Endothelial cell of umbilical vein (primary cell): ENCODE results near the gene CARMIL1. TPM values are rescaled to one million over a fixed set of nuclear protein-coding genes. Genes with fewer than 3 reads are reported as not detected.

Experiments used
- BruUV-seq: library from RNA; stranded (reverse); fragments of 400-500 nt; replicated peaks from 2 replicates; lab custom pipeline; 2021; lab: Mats Ljungman, UMichigan
- CTCF ChIA-PET: fragments of 300-600, 350-600 bp; sonication (Branson Sonifier 250); formaldehyde crosslinking; loops from one replicate; lab custom pipeline; 2021; ENCODE audit warnings: antibody characterized with exemption, inconsistent platforms; lab: Charles Lee
- POLR2A ChIA-PET: fragments of 300-600, 350-600 bp; sonication (Branson Sonifier 250); formaldehyde crosslinking; loops from one replicate; lab custom pipeline; 2021; ENCODE audit warnings: antibody characterized with exemption, inconsistent platforms; lab: Charles Lee
- DNase-seq: peaks from one replicate; pipeline ENCODE4 v3.0.0-alpha.2; 2011; ENCODE audit warnings: low read depth, low spot score
- FAIRE-seq: peaks from 2 replicates; lab custom pipeline; 2011; peaks lifted over from hg19 to GRCh38; lab: Jason Lieb, UNC
- H2AFZ ChIP-seq: 2 replicates; pipeline ENCODE4 v1.6.0; 2012; ENCODE audit warnings: low read depth, low read length, control low read depth, inconsistent platforms
- H3K27ac ChIP-seq: 2 replicates; pipeline ENCODE4 v1.5.1; 2011; ENCODE audit warnings: low read depth, mild to moderate bottlenecking, control low read depth, low read length, moderate library complexity; ENCODE audit not compliant: insufficient read depth
- H3K27me3 ChIP-seq, 2 experiments: 2 replicates each; pipeline versions ENCODE4 v1.6.0 to v1.6.1; 2011; ENCODE audit warnings: low read length in 2 of 2, mixed read lengths in 1 of 2; ENCODE audit not compliant: control insufficient read depth in 2 of 2, insufficient read depth in 2 of 2
- H3K36me3 ChIP-seq, 2 experiments: 2 replicates in 1 of 2; 3 replicates in 1 of 2; pipeline ENCODE4 v1.5.1; 2011; ENCODE audit warnings: low read length in 2 of 2, mild to moderate bottlenecking in 1 of 2, moderate library complexity in 1 of 2; ENCODE audit not compliant: control insufficient read depth in 2 of 2, insufficient read depth in 2 of 2; ENCODE audit errors: extremely low read depth in 1 of 2
- H3K4me1 ChIP-seq: 3 replicates; pipeline ENCODE4 v1.5.1; 2011; ENCODE audit warnings: mild to moderate bottlenecking, low read length; ENCODE audit not compliant: control insufficient read depth, insufficient read depth; ENCODE audit errors: extremely low read depth
- H3K4me2 ChIP-seq: 2 replicates; pipeline ENCODE4 v1.6.1; 2011; ENCODE audit warnings: low read length, control low read depth, mixed read lengths; ENCODE audit not compliant: insufficient read depth
- H3K4me3 ChIP-seq, 3 experiments: fragments of 200-600 bp in 1 of 3; sonication (generic), shearing (Covaris generic) in 1 of 3; replicated peaks in 1 of 3; 2 replicates each; pipeline ENCODE4 v1.5.1; 2011 to 2016; ENCODE audit warnings: control low read depth in 3 of 3, low read length in 3 of 3, mild to moderate bottlenecking in 2 of 3, inconsistent platforms in 1 of 3, low read depth in 1 of 3, moderate library complexity in 1 of 3; ENCODE audit not compliant: insufficient read depth in 1 of 3
- H3K79me2 ChIP-seq: 2 replicates; pipeline ENCODE4 v1.6.0; 2012; ENCODE audit warnings: low read length, inconsistent platforms; ENCODE audit not compliant: control insufficient read depth, insufficient read depth
- H3K9ac ChIP-seq: replicated peaks from 2 replicates; pipeline ENCODE3; 2011; ENCODE audit warnings: low read length, control low read depth; ENCODE audit not compliant: insufficient read depth; ENCODE audit errors: extremely low read depth
- H3K9me1 ChIP-seq: replicated peaks from 3 replicates; pipeline ENCODE4 v1.6.0; 2011; ENCODE audit warnings: mild to moderate bottlenecking, low read length; ENCODE audit not compliant: control insufficient read depth, insufficient read depth; ENCODE audit errors: extremely low read depth
- H3K9me3 ChIP-seq: replicated peaks from 2 replicates; pipeline ENCODE4 v1.5.1; 2012; ENCODE audit warnings: low read length, inconsistent platforms; ENCODE audit not compliant: control insufficient read depth, insufficient read depth
- H4K20me1 ChIP-seq: replicated peaks from 2 replicates; pipeline ENCODE3; 2011; ENCODE audit warnings: mild to moderate bottlenecking, low read length; ENCODE audit not compliant: control insufficient read depth, insufficient read depth; ENCODE audit errors: extremely low read depth
- EZH2 ChIP-seq: IDR thresholded peaks from 2 replicates; pipeline ENCODE4 v1.6.1; 2012; ENCODE audit warnings: borderline replicate concordance, low read depth, mild to moderate bottlenecking, moderate library complexity, low read length, inconsistent platforms; ENCODE audit not compliant: severe bottlenecking
- FOS ChIP-seq: IDR thresholded peaks from 2 replicates; pipeline ENCODE4 v1.6.1; 2011; ENCODE audit warnings: mild to moderate bottlenecking, low read length, moderate library complexity, borderline replicate concordance; ENCODE audit not compliant: insufficient read depth
- GATA2 ChIP-seq: IDR thresholded peaks from 2 replicates; pipeline ENCODE4 v1.7.0; 2011; ENCODE audit warnings: low read depth, mild to moderate bottlenecking, moderate library complexity, mixed read lengths, low read length; ENCODE audit not compliant: insufficient read length, insufficient read depth
- JUN ChIP-seq: IDR thresholded peaks from 2 replicates; pipeline ENCODE4 v1.6.1; 2011; ENCODE audit warnings: borderline replicate concordance, low read depth; ENCODE audit not compliant: insufficient read length, insufficient read depth
- MYC ChIP-seq: IDR thresholded peaks from one replicate; pipeline ENCODE4 v1.6.1; 2011; ENCODE audit warnings: mild to moderate bottlenecking, low read depth, low read length
- POLR2A ChIP-seq: IDR thresholded peaks from 2 replicates; pipeline ENCODE4 v1.6.1; 2012; ENCODE audit warnings: low read depth, mild to moderate bottlenecking, control low read depth, low read length
- POLR2AphosphoS5 ChIP-seq: IDR thresholded peaks from 2 replicates; pipeline ENCODE4 v1.6.1; 2012; ENCODE audit warnings: low read depth, mild to moderate bottlenecking, control low read depth, low read length, moderate library complexity; ENCODE audit not compliant: insufficient read depth
- dilution Hi-C: fragments of 300-500 bp; cut with MboI; formaldehyde crosslinking; loops from one replicate; pipeline ENCODE4 v1.15.0; 2019; ENCODE audit warnings: low sequenced_read_pairs; ENCODE audit not compliant: extremely low pct_ligation_motif_present
- intact Hi-C: fragments of 100-400 bp; cut with micrococcal nuclease; formaldehyde crosslinking; loops from one replicate; pipeline ENCODE4 v1.10.0; 2022
- polyA plus RNA-seq, 4 experiments: library from polyadenylated mRNA; depleted of rRNA in 3 of 4; stranded (reverse) in 3 of 4; unstranded in 1 of 4; fragments of >200 nt; gene quantifications; 2 replicates each; pipeline versions ENCODE4 v1.2.1 to v1.2.3, GENCODE V29; 2011 to 2012; ENCODE audit warnings: missing spikeins in 1 of 4
- total RNA-seq: library from RNA; stranded (reverse); gene quantifications from 2 replicates; pipeline ENCODE4 v1.2.3, GENCODE V29; 2021
- TF ChIP-seq, protein P1 (sequence below), 2 donors: IDR thresholded peaks; 1 replicate in 1 of 2; 2 replicates in 1 of 2; pipeline ENCODE4 v1.5.1; 2011; ENCODE audit warnings: low read length in 2 of 2, mild to moderate bottlenecking in 2 of 2, moderate library complexity in 2 of 2, control low read depth in 1 of 2, inconsistent platforms in 1 of 2, low read depth in 1 of 2; ENCODE audit not compliant: insufficient read depth in 1 of 2; ENCODE audit errors: extremely low read depth in 1 of 2
- TF ChIP-seq, protein P2 (sequence below): IDR thresholded peaks from 2 replicates; pipeline ENCODE4 v1.6.1; 2011; ENCODE audit not compliant: insufficient read depth, insufficient read length

CARMIL1 gene
- total and polyA plus RNA-seq, 2 donors (not counting 3 experiments of a cell fraction or from before 2014, with no cell fraction given): 1.3 to 8.7 TPM

DNA sequence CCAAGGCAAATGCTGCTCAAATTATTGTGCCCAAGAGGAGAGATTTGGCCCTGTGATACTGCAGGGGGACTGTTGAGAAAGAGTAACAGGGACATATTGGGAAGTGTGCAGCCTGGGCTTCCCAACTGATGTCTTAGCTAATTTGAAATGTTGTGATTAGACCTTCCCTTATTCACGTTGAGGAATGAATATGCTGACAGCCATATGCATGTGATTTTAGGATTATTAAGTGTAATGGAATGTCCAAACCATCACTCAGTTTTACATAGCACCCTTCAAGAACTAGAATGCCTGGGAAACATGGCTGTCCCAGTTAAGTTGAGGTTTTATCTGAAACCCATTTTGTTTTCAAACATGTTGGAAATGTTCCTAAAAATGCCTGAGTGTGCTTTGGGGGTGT, 81.4 kb downstream of the CARMIL1 start:
- Histone ChIP-seq H3K4me1 (no peaks in the 10 kb centered on the region), H2AFZ (no peak overlapping the region), H3K36me3 (no peaks in the 10 kb centered on the region), H4K20me1 (no peaks in the 10 kb centered on the region), H3K27me3 (no peaks in the 10 kb centered on the region), H3K9me3 (no peaks in the 10 kb centered on the region), H3K9ac (no peak overlapping the region), H3K79me2 (no peaks in the 10 kb centered on the region), H3K27ac (no peak overlapping the region), H3K9me1 (peaks cover 4% of the 10 kb centered on the region), H3K4me3 (no peak overlapping the region), H3K4me2 (no peak overlapping the region)
- FAIRE-seq: no peak
- CTCF ChIA-PET: interaction anchor here (1.0 kb wide), 1 partner anchor 64 kb away, joined by 3 read pairs; no protein-coding TSS in a partner anchor
- DNase-seq: no peak
- POLR2A ChIA-PET: no interaction called here
- intact Hi-C loops: no loop called here
- TF ChIP-seq GATA2: no peak
- TF ChIP-seq FOS: no peak
- no peak for TF ChIP-seq POLR2AphosphoS5
- TF ChIP-seq POLR2A: no peak
- TF ChIP-seq, protein P1, sequence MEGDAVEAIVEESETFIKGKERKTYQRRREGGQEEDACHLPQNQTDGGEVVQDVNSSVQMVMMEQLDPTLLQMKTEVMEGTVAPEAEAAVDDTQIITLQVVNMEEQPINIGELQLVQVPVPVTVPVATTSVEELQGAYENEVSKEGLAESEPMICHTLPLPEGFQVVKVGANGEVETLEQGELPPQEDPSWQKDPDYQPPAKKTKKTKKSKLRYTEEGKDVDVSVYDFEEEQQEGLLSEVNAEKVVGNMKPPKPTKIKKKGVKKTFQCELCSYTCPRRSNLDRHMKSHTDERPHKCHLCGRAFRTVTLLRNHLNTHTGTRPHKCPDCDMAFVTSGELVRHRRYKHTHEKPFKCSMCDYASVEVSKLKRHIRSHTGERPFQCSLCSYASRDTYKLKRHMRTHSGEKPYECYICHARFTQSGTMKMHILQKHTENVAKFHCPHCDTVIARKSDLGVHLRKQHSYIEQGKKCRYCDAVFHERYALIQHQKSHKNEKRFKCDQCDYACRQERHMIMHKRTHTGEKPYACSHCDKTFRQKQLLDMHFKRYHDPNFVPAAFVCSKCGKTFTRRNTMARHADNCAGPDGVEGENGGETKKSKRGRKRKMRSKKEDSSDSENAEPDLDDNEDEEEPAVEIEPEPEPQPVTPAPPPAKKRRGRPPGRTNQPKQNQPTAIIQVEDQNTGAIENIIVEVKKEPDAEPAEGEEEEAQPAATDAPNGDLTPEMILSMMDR (IDR thresholded peaks at IDR 0.05; ENCODE audit: extremely low read depth in 1 of 2, insufficient read depth in 1 of 2, low read depth in 1 of 2, low read length in 2 of 2): no peak
- no peak for TF ChIP-seq JUN
- TF ChIP-seq MYC: no peak
- no peak for TF ChIP-seq EZH2
- TF ChIP-seq, protein P2, sequence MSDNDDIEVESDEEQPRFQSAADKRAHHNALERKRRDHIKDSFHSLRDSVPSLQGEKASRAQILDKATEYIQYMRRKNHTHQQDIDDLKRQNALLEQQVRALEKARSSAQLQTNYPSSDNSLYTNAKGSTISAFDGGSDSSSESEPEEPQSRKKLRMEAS: no peak
- no TSS peak for BruUV-seq
- dilution Hi-C loops: no loop called here
